Measurements from ENCODE around the gene TBC1D1.

The TBC1D1 gene

GRCh38 chr4:37983951-37984350 is 93.1 kb downstream of the TBC1D1 start:
- no CpG with 5 or more reads among the region's 1 CpG for WGBS
- Histone ChIP-seq H3K27me3 (ENCODE audit: control insufficient read depth in 1 of 2, insufficient read depth in 1 of 2, low read length in 2 of 2) (no peaks in the 10 kb centered on the region), H3K23ac (ENCODE audit: low read length in 2 of 2) (no peak overlapping the region), H2AFZ (ENCODE audit: low read depth, low read length) (no peak overlapping the region), H2BK120ac (ENCODE audit: low read depth, low read length) (no peak overlapping the region), H4K91ac (ENCODE audit: low read length) (no peak overlapping the region), H3K4me1 (ENCODE audit: control insufficient read depth, insufficient read depth, low read depth, low read length) (peaks cover 6% of the 10 kb centered on the region), H3K79me1 (replicated peaks; ENCODE audit: low read length, poor library complexity, severe bottlenecking) (peaks cover 13% of the 10 kb centered on the region), H3K4me3 (ENCODE audit: insufficient read depth in 1 of 2, low read depth in 1 of 2, low read length in 2 of 2) (no peak overlapping the region), H3K18ac (ENCODE audit: low read depth in 1 of 2, low read length in 2 of 2) (no peak overlapping the region), H2AK5ac (ENCODE audit: low read length, severe bottlenecking) (no peak overlapping the region), H3K14ac (ENCODE audit: low read length in 2 of 2) (no peak overlapping the region), H2BK15ac (ENCODE audit: low read depth, poor library complexity, severe bottlenecking) (no peak overlapping the region), H2BK12ac (ENCODE audit: low read length in 2 of 2) (no peak overlapping the region), H3K9ac (ENCODE audit: low read length) (no peak overlapping the region), H3K4me2 (ENCODE audit: low read length, poor library complexity, severe bottlenecking) (no peak overlapping the region), H3K27ac (ENCODE audit: low read length, poor library complexity, severe bottlenecking) (no peak overlapping the region), H4K8ac (ENCODE audit: low read length) (no peak overlapping the region), H3K36me3 (ENCODE audit: control insufficient read depth in 1 of 2, insufficient read depth in 2 of 2, low read depth in 1 of 2, low read length in 2 of 2) (no peaks in the 10 kb centered on the region), H2BK5ac (ENCODE audit: low read depth, low read length, poor library complexity, severe bottlenecking) (no peak overlapping the region), H3K9me3 (ENCODE audit: control insufficient read depth, low read length) (no peaks in the 10 kb centered on the region), H3K4ac (ENCODE audit: low read depth in 1 of 2, low read length in 2 of 2) (no peak overlapping the region)
- no peak for DNase-seq

DNA sequence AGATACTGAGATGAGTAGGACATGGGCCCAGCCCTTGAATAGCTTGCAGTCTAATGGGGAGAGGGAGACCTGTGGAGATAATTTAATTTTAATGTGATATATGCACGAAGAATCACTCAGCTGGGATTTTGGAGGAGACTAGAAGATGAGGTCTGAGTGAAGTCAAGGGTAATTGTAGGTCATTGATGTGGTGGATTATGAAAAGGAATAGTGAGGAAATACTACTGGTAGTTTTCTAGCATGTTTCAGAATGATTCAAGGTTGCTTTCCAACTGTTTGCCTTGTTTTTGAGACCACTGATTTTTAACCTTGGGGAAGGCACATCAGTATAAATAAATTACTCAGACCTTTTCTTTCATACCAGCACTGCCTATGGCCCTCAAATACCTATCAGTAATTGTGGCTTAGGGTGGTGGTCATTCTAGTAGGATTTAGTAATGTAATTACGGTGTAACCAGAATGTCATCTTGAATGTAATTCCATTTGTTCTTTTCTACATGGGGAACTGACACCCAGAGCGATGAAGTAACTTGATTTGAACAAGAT is 94.9 kb downstream of the TBC1D1 start:
- H3K23ac ChIP-seq (ENCODE audit: low read length in 2 of 2), result no peak overlapping the region
- H4K91ac ChIP-seq (ENCODE audit: low read length), result no peak overlapping the region
- no peak overlapping the region for H3K9ac ChIP-seq (ENCODE audit: low read length)
- no peak overlapping the region for H3K4ac ChIP-seq (ENCODE audit: low read depth in 1 of 2, low read length in 2 of 2)
- no peak overlapping the region for H3K18ac ChIP-seq (ENCODE audit: low read depth in 1 of 2, low read length in 2 of 2)
- H4K8ac ChIP-seq (ENCODE audit: low read length), result no peak overlapping the region
- no peaks in the 10 kb centered on the region for H3K9me3 ChIP-seq (ENCODE audit: control insufficient read depth, low read length)
- peaks cover 19% of the 10 kb centered on the region for H3K79me1 ChIP-seq (replicated peaks; ENCODE audit: low read length, poor library complexity, severe bottlenecking)
- H3K27ac ChIP-seq (ENCODE audit: low read length, poor library complexity, severe bottlenecking), result no peak overlapping the region
- no peak overlapping the region for H2AFZ ChIP-seq (ENCODE audit: low read depth, low read length)
- H3K4me2 ChIP-seq (ENCODE audit: low read length, poor library complexity, severe bottlenecking), result no peak overlapping the region
- no peaks in the 10 kb centered on the region for H3K27me3 ChIP-seq (ENCODE audit: control insufficient read depth in 1 of 2, insufficient read depth in 1 of 2, low read length in 2 of 2)
- no peak for DNase-seq
- no peaks in the 10 kb centered on the region for H3K36me3 ChIP-seq (ENCODE audit: control insufficient read depth in 1 of 2, insufficient read depth in 2 of 2, low read depth in 1 of 2, low read length in 2 of 2)
- no peak overlapping the region for H2AK5ac ChIP-seq (ENCODE audit: low read length, severe bottlenecking)
- 81% methylated on average over 3 of the region's 3 CpGs for WGBS
- H3K4me1 ChIP-seq (ENCODE audit: control insufficient read depth, insufficient read depth, low read depth, low read length), result peaks cover 8% of the 10 kb centered on the region
- H2BK12ac ChIP-seq (ENCODE audit: low read length in 2 of 2), result no peak overlapping the region
- no peak overlapping the region for H3K4me3 ChIP-seq (ENCODE audit: insufficient read depth in 1 of 2, low read depth in 1 of 2, low read length in 2 of 2)
- no peak overlapping the region for H2BK5ac ChIP-seq (ENCODE audit: low read depth, low read length, poor library complexity, severe bottlenecking)
- no peak overlapping the region for H2BK15ac ChIP-seq (ENCODE audit: low read depth, poor library complexity, severe bottlenecking)
- H2BK120ac ChIP-seq (ENCODE audit: low read depth, low read length), result no peak overlapping the region
- no peak overlapping the region for H3K14ac ChIP-seq (ENCODE audit: low read length in 2 of 2)

GRCh38 chr4:37988670-37989069 is 97.8 kb downstream of the TBC1D1 start:
- no peak overlapping the region for H2BK15ac ChIP-seq (ENCODE audit: low read depth, poor library complexity, severe bottlenecking)
- no peak overlapping the region for H3K4ac ChIP-seq (ENCODE audit: low read depth in 1 of 2, low read length in 2 of 2)
- H2BK12ac ChIP-seq (ENCODE audit: low read length in 2 of 2), result no peak overlapping the region
- H4K91ac ChIP-seq (ENCODE audit: low read length), result no peak overlapping the region
- H3K36me3 ChIP-seq (ENCODE audit: control insufficient read depth in 1 of 2, insufficient read depth in 2 of 2, low read depth in 1 of 2, low read length in 2 of 2), result no peaks in the 10 kb centered on the region
- no peak overlapping the region for H3K27ac ChIP-seq (ENCODE audit: low read length, poor library complexity, severe bottlenecking)
- H4K8ac ChIP-seq (ENCODE audit: low read length), result no peak overlapping the region
- no peak overlapping the region for H3K4me3 ChIP-seq (ENCODE audit: insufficient read depth in 1 of 2, low read depth in 1 of 2, low read length in 2 of 2)
- peaks cover 29% of the 10 kb centered on the region for H3K79me1 ChIP-seq (replicated peaks; ENCODE audit: low read length, poor library complexity, severe bottlenecking)
- H2AFZ ChIP-seq (ENCODE audit: low read depth, low read length), result no peak overlapping the region
- no peak overlapping the region for H3K23ac ChIP-seq (ENCODE audit: low read length in 2 of 2)
- no peak overlapping the region for H2AK5ac ChIP-seq (ENCODE audit: low read length, severe bottlenecking)
- no peak overlapping the region for H3K9ac ChIP-seq (ENCODE audit: low read length)
- H3K27me3 ChIP-seq (ENCODE audit: control insufficient read depth in 1 of 2, insufficient read depth in 1 of 2, low read length in 2 of 2), result no peaks in the 10 kb centered on the region
- peaks cover 2% of the 10 kb centered on the region for H3K4me1 ChIP-seq (ENCODE audit: control insufficient read depth, insufficient read depth, low read depth, low read length)
- 62% methylated on average over 5 of the region's 5 CpGs for WGBS
- no peak overlapping the region for H3K18ac ChIP-seq (ENCODE audit: low read depth in 1 of 2, low read length in 2 of 2)
- no peak overlapping the region for H3K4me2 ChIP-seq (ENCODE audit: low read length, poor library complexity, severe bottlenecking)
- no peak for DNase-seq
- H2BK120ac ChIP-seq (ENCODE audit: low read depth, low read length), result no peak overlapping the region
- no peak overlapping the region for H3K14ac ChIP-seq (ENCODE audit: low read length in 2 of 2)
- H3K9me3 ChIP-seq (ENCODE audit: control insufficient read depth, low read length), result no peaks in the 10 kb centered on the region
- no peak overlapping the region for H2BK5ac ChIP-seq (ENCODE audit: low read depth, low read length, poor library complexity, severe bottlenecking)

DNA sequence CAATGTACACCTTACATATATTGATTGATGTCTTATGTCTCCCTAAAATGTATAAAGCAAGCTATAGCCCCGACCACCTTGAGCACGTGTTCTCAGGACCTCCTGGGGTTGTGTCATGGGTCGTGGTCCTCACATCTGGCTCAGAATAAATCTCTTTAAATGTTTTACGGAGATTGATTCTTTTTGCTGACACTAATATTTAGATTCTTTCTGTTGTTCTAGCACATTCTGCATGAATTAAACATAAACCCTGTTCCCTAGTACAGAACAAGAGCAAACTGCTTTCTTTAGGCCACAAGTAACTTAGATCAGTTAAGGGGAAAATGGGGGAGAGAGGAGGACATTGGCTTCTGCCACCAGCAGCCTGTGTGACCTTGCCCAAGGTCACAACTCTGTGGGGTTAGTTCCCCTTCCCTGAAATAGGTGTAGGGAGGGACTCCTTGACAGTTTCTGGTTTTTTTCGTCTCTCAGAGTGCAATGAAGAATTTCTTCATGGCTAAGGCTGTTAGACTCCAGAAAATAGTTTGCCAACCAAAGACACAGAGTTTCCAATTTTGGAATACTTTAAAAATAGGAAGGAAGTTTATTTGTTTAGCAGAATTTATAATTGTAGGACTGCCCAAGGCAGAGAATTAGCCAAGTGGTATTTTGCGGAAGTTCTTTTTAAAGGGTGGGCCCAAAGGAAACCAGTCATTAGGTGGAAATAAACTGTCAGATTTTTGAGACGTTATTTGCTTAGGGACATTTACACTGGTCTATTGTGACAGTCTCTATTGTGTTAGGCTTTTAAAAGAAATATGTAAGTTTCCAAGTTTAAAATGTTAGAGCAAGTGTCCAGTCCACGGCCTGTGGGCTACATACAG is 98.7 kb downstream of the TBC1D1 start:
- H2BK12ac ChIP-seq (ENCODE audit: low read length in 2 of 2), result no peak overlapping the region
- H3K4me1 ChIP-seq (ENCODE audit: control insufficient read depth, insufficient read depth, low read depth, low read length), result peaks cover 2% of the 10 kb centered on the region
- H3K9me3 ChIP-seq (ENCODE audit: control insufficient read depth, low read length), result no peaks in the 10 kb centered on the region
- no peak overlapping the region for H3K9ac ChIP-seq (ENCODE audit: low read length)
- no peaks in the 10 kb centered on the region for H3K36me3 ChIP-seq (ENCODE audit: control insufficient read depth in 1 of 2, insufficient read depth in 2 of 2, low read depth in 1 of 2, low read length in 2 of 2)
- no peaks in the 10 kb centered on the region for H3K27me3 ChIP-seq (ENCODE audit: control insufficient read depth in 1 of 2, insufficient read depth in 1 of 2, low read length in 2 of 2)
- H2AFZ ChIP-seq (ENCODE audit: low read depth, low read length), result no peak overlapping the region
- H2BK5ac ChIP-seq (ENCODE audit: low read depth, low read length, poor library complexity, severe bottlenecking), result no peak overlapping the region
- 85% methylated on average over 3 of the region's 8 CpGs for WGBS
- peaks cover 37% of the 10 kb centered on the region for H3K79me1 ChIP-seq (replicated peaks; ENCODE audit: low read length, poor library complexity, severe bottlenecking)
- peak overlapping the region; percentile 89 for H2AK5ac ChIP-seq (ENCODE audit: low read length, severe bottlenecking)
- H3K4me2 ChIP-seq (ENCODE audit: low read length, poor library complexity, severe bottlenecking), result no peak overlapping the region
- no peak overlapping the region for H3K14ac ChIP-seq (ENCODE audit: low read length in 2 of 2)
- no peak overlapping the region for H2BK120ac ChIP-seq (ENCODE audit: low read depth, low read length)
- no peak overlapping the region for H3K4ac ChIP-seq (ENCODE audit: low read depth in 1 of 2, low read length in 2 of 2)
- H2BK15ac ChIP-seq (ENCODE audit: low read depth, poor library complexity, severe bottlenecking), result no peak overlapping the region
- H3K27ac ChIP-seq (ENCODE audit: low read length, poor library complexity, severe bottlenecking), result no peak overlapping the region
- H3K23ac ChIP-seq (ENCODE audit: low read length in 2 of 2), result no peak overlapping the region
- no peak overlapping the region for H4K91ac ChIP-seq (ENCODE audit: low read length)
- no peak overlapping the region for H3K4me3 ChIP-seq (ENCODE audit: insufficient read depth in 1 of 2, low read depth in 1 of 2, low read length in 2 of 2)
- H4K8ac ChIP-seq (ENCODE audit: low read length), result no peak overlapping the region
- DNase-seq, result no peak
- no peak overlapping the region for H3K18ac ChIP-seq (ENCODE audit: low read depth in 1 of 2, low read length in 2 of 2)

All from mesenchymal stem cell (in vitro differentiated cells and primary cell).